ENCODE results near the gene ZFC3H1.
"Not testable (repeated sequence)": the region's sequence is repeated elsewhere in the genome, so short reads cannot be mapped to it uniquely, and the experiment has no call there.

DNA sequence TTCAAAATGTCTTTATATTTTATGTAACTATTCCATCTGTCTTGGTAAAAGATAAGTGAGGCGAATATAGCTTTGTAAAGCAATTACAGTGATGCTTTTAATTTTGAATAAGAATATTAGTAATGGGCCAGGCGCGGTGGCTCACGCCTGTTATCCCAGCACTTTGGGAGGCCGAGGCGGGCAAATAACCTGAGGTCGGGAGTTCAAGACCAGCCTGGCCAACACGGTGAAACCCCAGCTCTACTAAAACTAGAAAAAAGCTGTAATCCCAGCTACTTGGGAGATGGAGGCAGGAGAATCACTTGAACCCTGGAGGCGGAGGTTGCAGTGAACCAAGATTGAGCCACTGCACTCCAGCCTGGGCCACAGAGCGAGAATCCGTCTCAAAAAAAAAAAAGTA lies 23.5 kb upstream of the ZFC3H1 start:
- not testable (repeated sequence) for TF ChIP-seq CTCF, POLR2A, POLR2AphosphoS5, EP300 (IDR thresholded peaks at IDR 0.05)

Data from stomach (tissue), 4 donors.